Measurements from ENCODE around the gene ARPC5L. TPM values are rescaled to one million over a fixed set of nuclear protein-coding genes. Genes with fewer than 3 reads are reported as not detected.

Gene ARPC5L
- total and polyA plus RNA-seq, 2 of the 8 experiments (the other 6 are each of a cell fraction or from before 2014, with no cell fraction given), result 34.1 to 50.6 TPM

DNA sequence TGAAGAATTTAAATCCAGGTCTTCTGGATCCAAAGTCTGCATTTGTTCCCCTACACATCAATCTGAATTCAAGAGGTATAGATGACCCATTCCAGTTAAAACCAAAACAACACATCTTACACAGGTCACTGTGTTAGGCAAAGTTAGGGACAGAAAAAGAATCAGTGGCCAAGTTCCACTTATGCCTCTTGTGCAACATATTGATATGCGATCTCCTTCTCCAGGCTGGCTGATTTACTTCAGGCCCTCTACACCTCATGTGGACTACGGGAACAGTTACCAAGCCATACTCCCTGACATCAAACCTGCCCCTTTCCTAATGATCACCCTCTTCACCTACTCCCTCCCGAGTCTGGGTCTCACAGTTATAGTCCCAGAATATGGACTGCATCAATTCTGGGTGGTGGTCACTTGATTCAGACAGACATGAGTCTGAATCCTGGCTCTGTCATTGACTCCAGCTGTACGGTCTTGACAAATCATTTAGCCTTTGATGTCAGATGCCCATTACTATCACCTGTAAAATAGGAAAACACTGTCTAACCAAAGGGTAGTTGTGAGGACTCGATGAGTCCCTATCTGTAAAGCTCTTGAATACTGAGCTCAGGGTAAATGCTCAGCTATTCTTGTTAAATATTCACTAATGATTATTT is 52.9 kb downstream of the ARPC5L start:
- H4K20me1 ChIP-seq (replicated peaks in 1 of 2; ENCODE audit: control insufficient read depth in 1 of 2, insufficient read depth in 2 of 2, low read length in 2 of 2), result peaks cover 0 to 2% of the 10 kb centered on the region in 2 experiments
- H3K79me1 ChIP-seq (ENCODE audit: low read depth, low read length), result no peaks in the 10 kb centered on the region
- no peak overlapping the region for H2AFZ ChIP-seq (ENCODE audit: low read length)
- no peak overlapping the region for H2AK5ac ChIP-seq (ENCODE audit: low read depth, low read length)
- no peaks in the 10 kb centered on the region for H3K23me2 ChIP-seq (ENCODE audit: low read depth, low read length)
- H3K4me3 ChIP-seq (ENCODE audit: extremely low read depth in 1 of 4, insufficient read depth in 2 of 4, low read depth in 3 of 4, low read length in 4 of 4), result no peak overlapping the region
- DNase-seq (ENCODE audit: low read depth in 1 of 2, low spot score in 2 of 2) (no peak), FAIRE-seq (no peak)
- H3K56ac ChIP-seq (replicated peaks; ENCODE audit: insufficient read length, low read depth, low read length), result no peak overlapping the region
- no peak overlapping the region for H3K14ac ChIP-seq (ENCODE audit: insufficient read length)
- no peak overlapping the region for H3K9ac ChIP-seq (replicated peaks in 1 of 4; ENCODE audit: extremely low read depth in 1 of 4, low read depth in 3 of 4, low read length in 3 of 4)
- H3K4me1 ChIP-seq (replicated peaks in 1 of 4; ENCODE audit: control insufficient read depth in 3 of 4, insufficient read depth in 4 of 4, low read length in 3 of 4), result no peaks in the 10 kb centered on the region
- H4K91ac ChIP-seq (replicated peaks; ENCODE audit: insufficient read length, low read length), result no peak overlapping the region
- 92% methylated on average over 5 of the region's 5 CpGs; no CpG with 5 or more reads in 1 of the 2 experiments for WGBS, 2 experiments (ENCODE audit: extremely low coverage in 1 of 2, insufficient coverage in 1 of 2, insufficient read length in 1 of 2, insufficient replicate concordance in 2 of 2, low coverage in 1 of 2, low lambda C conversion rate in 2 of 2, missing lambda C conversion rate in 1 of 2)
- H2BK20ac ChIP-seq (ENCODE audit: low read length), result no peak overlapping the region
- no peak overlapping the region for H4K8ac ChIP-seq (ENCODE audit: extremely low read depth, insufficient read depth, low read length)
- no peak overlapping the region for H3K23ac ChIP-seq (ENCODE audit: insufficient read length)
- no peak overlapping the region for H2BK120ac ChIP-seq (replicated peaks; ENCODE audit: low read depth, low read length)
- H3K18ac ChIP-seq (ENCODE audit: extremely low read depth, low read length), result no peak overlapping the region
- H3K27ac ChIP-seq (ENCODE audit: low read depth, low read length), result no peak overlapping the region
- no peak overlapping the region for H2BK15ac ChIP-seq (ENCODE audit: low read length)
- H3K9me3 ChIP-seq (ENCODE audit: insufficient read depth in 2 of 2, low read depth in 1 of 2, low read length in 1 of 2), result no peaks in the 10 kb centered on the region
- peaks cover 0 to 8% (median 4%) of the 10 kb centered on the region in 4 experiments; a peak in 3 of 8 replicates for H3K36me3 ChIP-seq (ENCODE audit: control insufficient read depth in 2 of 4, insufficient read depth in 4 of 4, low read length in 3 of 4)
- ChIA-PET POLR2A (ENCODE audit: partially characterized antibody) (interaction anchor here (1.5 kb wide), 1 partner anchor 15 kb away, joined by 3 read pairs; no protein-coding TSS in a partner anchor), CTCF (ENCODE audit: partially characterized antibody) (interaction anchor here (1.7 kb wide), 1 partner anchor 531 kb away, joined by 3 read pairs; no protein-coding TSS in a partner anchor)
- H2BK5ac ChIP-seq (ENCODE audit: low read depth, low read length), result no peak overlapping the region
- H3K4me2 ChIP-seq (ENCODE audit: insufficient read depth in 1 of 2, low read depth in 2 of 2, low read length in 2 of 2), result no peak overlapping the region
- H3K27me3 ChIP-seq (replicated peaks in 1 of 4; ENCODE audit: control insufficient read depth in 3 of 4, extremely low read depth in 1 of 4, insufficient read depth in 3 of 4, low read length in 3 of 4), result no peaks in the 10 kb centered on the region
- no peak overlapping the region for H2BK12ac ChIP-seq (ENCODE audit: low read depth, low read length)
- H4K5ac ChIP-seq (ENCODE audit: insufficient read length, low read depth, low read length), result no peak overlapping the region
- H3K4ac ChIP-seq (replicated peaks; ENCODE audit: insufficient read length, low read depth, low read length), result no peak overlapping the region
- H3K79me2 ChIP-seq (ENCODE audit: control insufficient read depth in 1 of 2, insufficient read depth in 2 of 2, low read length in 2 of 2), result no peaks in the 10 kb centered on the region
- TF ChIP-seq YY1 (IDR thresholded peaks at IDR 0.05; ENCODE audit: low read depth, low read length), result no peak
- TF ChIP-seq BACH1 (IDR thresholded peaks at IDR 0.05; ENCODE audit: low read length), result no peak
- TF ChIP-seq CBX8 (IDR thresholded peaks at IDR 0.05; ENCODE audit: borderline replicate concordance, low read depth, low read length), result no peak
- TF ChIP-seq POLR2AphosphoS5 (IDR thresholded peaks at IDR 0.05; ENCODE audit: low read depth, low read length), result no peak
- no peak for TF ChIP-seq SUZ12 (IDR thresholded peaks at IDR 0.05; ENCODE audit: low read length)
- TF ChIP-seq HDAC2 (IDR thresholded peaks at IDR 0.05; ENCODE audit: borderline replicate concordance in 1 of 2, low read depth in 2 of 2, low read length in 2 of 2), result no peak
- no peak for TF ChIP-seq GABPA (IDR thresholded peaks at IDR 0.05; ENCODE audit: borderline replicate concordance, insufficient read depth, low read length)
- TF ChIP-seq TAF7 (optimal IDR thresholded peaks at IDR 0.05; ENCODE audit: borderline replicate concordance, low read depth, low read length), result no peak
- TF ChIP-seq BCL11A (IDR thresholded peaks at IDR 0.05; ENCODE audit: low read depth in 2 of 2, low read length in 2 of 2), result no peak
- TF ChIP-seq, protein P1, sequence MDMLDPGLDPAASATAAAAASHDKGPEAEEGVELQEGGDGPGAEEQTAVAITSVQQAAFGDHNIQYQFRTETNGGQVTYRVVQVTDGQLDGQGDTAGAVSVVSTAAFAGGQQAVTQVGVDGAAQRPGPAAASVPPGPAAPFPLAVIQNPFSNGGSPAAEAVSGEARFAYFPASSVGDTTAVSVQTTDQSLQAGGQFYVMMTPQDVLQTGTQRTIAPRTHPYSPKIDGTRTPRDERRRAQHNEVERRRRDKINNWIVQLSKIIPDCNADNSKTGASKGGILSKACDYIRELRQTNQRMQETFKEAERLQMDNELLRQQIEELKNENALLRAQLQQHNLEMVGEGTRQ (IDR thresholded peaks at IDR 0.05; ENCODE audit: low read length), result no peak
- no peak for TF ChIP-seq SP2 (IDR thresholded peaks at IDR 0.05; ENCODE audit: low read length)
- no peak for TF ChIP-seq TCF12 (IDR thresholded peaks at IDR 0.05; ENCODE audit: low read depth, low read length)
- TF ChIP-seq CHD1 (IDR thresholded peaks at IDR 0.05; ENCODE audit: low read depth, low read length), result no peak

All from H1 (cell line).